Stimulated activated CD4-positive, alpha-beta T cell treated with anti-CD3 and anti-CD28 coated beads, Interleukin-1b, Interleukin-23, amount 100 ng/mL, for 48 hours (primary cell): ENCODE measurements around the gene ALX4.

Source experiments
- DNase-seq: peaks from one replicate; pipeline ENCODE4 v3.0.0-alpha.2; 2020

The ALX4 gene

GRCh38 chr11:44300844-44301563, 8.9 kb downstream of the ALX4 start:
- DNase-seq, result no peak

- no peak for DNase-seq
Observed at GRCh38 chr11:44298862-44299261, 11.1 kb downstream of the ALX4 start.

- DNase-seq, result no peak
Observed at GRCh38 chr11:44290208-44290607, 19.7 kb downstream of the ALX4 start.

DNA sequence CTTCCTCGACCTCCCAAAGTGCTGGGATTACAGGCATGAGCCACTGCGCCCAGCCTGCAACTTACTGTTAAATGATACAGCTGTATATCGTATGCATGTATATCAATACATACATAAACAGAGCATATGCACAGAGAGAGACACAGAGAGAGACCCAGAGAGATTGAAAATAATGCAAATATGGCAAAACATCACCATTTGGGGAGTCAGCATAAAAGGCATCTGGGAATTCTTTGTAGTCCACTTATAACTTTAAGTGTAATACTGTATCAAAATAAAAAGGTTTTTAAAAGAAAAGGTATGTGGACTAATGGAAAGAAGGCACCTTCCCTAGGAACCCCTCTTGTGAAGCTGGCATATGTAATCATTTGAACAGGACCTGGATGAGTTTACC, 21.8 kb downstream of the ALX4 start:
- no peak for DNase-seq

DNA sequence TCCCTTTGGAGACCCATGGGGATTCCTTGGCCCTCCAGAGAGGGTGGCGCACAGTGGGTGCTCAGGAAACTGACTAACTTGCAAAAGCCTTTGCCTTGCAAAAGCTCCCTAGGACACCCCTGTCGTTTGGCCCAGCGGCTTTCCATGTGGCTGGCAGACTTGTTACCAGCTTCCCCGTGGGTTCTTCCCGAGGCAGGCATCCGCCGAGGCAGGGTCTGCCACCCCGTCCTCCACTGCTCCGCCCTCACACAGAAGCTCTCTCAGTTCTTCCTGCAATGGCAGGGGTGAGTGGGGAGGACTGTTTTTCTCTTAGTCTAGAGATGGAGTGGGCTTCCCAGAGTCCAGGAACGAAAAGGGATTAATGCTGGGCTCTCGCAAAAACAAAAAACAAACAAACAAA, 23.0 kb downstream of the ALX4 start:
- no peak for DNase-seq

GRCh38 chr11:44286268-44286880, 23.6 kb downstream of the ALX4 start:
- peak; percentile 65 for DNase-seq

GRCh38 chr11:44285756-44286155, 24.2 kb downstream of the ALX4 start:
- DNase-seq, result no peak

DNA sequence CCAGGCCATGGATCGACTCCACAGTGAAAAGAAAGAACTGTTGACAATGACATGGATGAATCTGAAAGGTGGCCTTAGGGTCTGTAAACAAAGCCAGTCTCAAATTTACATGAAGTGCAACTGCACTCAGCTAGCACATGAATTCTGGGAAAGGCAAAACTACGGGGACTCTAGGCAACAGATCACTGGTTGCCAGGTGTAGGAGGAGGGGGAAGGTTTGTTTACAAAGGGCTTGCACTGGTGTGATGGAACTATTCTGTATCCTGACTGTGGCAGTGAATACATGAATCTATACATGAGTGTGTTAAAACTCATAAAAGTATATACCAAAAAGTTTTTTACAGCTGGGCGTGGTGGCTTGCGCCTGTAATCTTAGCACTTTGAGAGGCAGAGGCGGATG, 27.3 kb downstream of the ALX4 start:
- no peak for DNase-seq

DNA sequence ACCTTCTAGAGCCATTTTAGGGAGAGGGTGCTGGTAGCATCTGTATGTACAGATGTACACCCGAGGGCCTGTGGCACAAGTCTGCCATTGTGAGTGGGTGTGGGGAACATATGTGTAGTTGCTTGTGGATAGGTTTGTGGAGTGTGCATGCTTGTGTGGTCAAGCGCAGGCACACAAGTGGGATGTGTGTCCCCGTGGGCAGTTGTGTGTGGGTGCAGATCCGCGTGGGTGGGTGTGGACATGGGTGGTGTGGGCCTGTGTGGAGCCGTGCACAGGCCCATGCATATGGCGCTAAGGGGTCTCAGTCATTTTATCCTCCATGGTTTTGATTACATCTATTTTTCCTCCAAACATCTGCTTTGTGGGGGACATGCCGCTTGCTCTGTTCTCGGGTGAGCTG, 28.8 kb downstream of the ALX4 start:
- DNase-seq, result no peak

DNA sequence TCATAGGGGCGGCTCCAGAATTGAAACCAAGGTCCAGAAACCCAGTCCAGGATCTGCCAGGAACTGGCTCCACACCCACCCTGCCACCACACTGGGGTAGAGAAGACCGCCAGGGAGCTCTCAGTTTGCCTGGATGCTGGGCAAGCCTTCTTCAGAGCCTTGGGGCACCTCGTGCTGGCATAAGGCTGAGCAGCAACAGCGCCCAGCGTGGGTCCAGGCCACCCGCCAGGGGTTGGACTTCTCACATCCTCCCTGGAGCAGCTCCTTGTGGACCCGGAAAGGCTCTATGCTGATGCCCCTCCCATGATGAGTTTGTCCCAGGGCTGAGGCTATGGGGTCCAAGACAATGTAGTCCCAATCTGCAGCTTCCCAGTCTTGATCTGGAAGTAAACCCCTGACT, 29.7 kb downstream of the ALX4 start:
- DNase-seq, result no peak

DNA sequence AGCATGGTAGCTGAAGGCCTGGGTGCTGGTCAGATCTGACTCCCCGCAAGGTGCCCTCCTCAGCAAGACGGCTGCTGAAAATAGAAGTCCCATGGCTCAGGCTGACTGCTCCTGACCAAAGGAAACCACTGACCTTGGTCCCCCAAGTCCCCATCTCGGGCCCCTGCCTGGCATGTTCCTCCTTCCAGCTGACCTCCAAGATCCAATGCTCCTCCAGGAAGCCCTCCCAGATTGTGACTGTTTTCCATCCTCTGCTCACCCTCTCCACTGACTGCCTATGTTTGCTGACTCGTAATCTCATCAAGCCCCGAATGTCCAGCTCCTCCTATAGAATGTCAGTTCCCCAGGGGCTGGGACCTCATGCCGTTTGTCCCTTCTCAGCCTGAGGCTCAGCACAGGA, 30.5 kb downstream of the ALX4 start:
- DNase-seq, result no peak

DNA sequence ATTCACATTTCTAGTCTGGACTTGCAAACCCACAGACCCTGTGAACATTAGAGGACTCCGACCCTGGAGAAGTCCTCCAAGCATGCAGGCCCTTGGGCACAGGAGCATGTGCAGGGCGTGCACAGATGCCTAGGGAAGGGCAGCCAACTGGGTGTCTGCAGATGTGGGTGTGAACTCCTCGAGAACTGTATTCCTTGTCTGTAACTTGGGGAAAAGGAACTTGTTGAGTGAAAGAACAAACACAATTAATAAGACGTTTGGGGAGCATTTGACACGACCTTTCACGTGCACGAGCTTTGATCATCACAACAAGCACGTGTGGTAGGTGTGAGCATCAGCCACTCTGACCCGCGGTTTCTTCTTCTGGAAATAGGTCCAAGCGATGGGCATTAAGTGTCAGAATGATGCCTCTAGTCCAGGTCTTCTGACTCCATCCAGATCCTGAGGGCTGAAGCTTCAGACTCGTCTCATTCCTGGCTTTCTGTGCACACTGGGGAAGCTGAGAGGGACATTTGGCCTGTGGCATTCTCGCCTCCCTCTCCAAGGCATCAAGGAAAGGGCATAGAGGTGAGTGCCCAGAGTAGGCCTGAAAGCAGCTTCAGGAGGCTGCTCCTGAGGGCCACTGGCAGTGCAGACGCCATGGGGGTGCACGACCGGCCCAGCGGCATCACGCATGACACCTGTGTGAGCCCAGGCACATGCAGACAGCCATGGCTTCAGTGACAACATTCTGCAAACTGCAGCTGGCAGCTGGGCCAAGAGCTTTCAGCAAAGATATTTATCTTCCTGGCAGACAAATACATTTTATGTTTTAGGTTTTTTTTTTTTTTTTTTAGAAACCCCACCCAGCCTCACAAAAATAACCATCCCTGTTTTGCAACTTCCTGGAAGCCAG, 32.5 kb downstream of the ALX4 start:
- DNase-seq, result no peak

DNA sequence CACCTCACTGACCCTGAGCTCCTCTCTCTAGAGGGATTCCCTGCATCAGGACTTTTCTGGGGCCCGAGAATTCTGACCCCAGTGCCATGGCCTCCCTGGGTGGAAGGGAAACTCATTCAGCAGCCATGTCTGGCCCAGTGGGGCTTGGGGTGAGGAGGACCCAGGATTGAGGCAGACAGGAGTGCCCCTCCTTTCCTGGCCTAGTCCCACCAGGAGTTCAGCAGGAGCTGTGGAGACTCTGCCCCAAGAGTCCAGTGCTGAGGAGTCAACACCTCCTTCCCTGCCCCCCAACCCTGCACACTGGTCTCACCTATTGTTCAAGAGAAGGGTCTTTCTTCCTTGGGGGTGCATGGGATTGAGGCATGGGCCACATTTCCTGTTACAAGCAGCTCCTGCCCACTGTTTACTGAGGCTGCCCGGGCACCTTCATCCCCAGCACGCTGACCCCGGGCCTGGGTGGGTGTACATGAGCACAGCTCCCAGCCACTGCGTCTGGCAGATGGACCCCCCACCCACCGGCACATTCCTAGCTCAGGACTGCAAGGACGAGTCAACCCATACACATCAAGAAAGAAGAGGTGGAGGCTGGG, 33.9 kb downstream of the ALX4 start:
- no peak for DNase-seq

- no peak for DNase-seq
Observed at GRCh38 chr11:44275241-44275640, 34.7 kb downstream of the ALX4 start.

DNA sequence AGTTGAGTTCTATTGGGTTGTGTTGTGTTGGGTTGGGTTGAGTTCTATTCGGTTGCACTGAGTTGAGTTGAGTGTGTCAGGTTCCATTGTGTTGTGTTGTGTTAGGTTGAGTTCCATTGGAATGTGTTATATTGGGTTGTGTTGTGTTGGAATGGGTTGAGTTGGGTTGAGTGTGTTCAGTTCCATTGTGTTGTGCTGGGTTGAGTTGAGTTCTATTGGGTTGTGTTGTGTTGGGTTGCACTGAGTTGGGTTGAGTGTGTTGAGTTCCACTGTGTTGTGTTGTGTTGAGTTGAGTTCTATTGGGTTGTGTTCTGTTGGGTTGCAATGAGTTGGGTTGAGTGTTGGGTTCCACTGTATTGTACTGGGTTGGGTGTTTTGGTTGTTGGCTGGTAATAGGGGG, 35.5 kb downstream of the ALX4 start:
- no peak for DNase-seq

DNA sequence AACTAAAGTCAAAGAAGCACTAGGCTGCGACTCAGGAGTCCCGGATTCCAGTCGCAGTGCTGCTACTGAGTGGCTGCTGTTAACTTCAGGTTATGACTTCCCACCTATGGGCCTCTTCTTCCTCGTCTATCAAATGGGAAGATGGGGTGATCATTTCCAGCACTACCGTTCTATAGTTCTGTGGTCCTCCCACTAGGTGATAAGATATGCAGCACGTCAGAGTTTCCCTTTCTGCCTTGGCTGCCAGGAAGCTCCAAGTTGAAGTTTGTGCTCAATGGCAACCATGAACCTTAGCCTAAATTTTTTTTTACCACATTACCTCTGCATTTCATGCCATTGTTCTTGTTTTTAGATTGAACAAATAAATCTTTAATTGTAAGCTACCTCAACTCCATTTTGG, 38.7 kb downstream of the ALX4 start:
- DNase-seq, result no peak

DNA sequence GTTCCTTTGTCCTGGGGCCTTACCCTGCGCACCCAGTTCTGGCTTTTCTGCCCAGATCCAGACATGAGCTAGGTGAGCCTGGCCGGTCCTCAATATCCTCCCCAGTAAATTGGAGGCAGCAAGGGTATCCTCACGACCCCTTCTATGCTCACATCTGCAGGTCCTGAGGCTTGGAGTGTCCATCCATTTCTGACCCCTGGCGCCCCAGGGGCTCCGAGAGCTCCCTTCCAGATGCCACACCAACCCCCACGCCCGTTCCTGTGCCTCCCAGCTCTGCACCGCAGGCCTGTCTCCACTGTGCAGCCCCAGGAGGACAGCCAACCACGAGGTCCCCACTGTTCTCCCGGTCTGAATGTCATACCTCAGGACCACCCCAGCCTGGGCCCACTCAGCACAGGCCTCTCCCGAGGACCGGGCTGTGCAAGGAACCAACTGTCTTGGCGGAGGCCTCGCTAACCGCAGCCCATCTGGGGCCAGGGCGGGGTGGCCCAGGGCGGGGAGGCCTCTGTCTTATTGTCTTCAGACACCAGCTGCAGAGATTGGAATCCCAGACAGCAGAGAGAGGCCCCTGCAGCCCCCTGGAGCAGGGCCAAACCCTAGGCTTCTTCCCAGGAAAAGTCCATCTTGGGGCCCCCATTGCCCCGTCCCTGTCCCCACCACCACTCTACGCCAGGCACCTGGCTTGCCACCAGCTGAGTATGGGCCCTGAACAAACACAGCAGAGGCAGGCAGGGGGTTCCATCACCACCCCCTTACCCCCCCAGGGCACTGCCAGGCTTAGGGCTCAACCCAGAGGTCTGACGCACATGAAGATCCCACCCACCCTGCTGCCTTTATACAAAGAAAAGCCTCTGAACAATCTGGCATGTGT, 39.3 kb downstream of the ALX4 start:
- DNase-seq, result no peak

DNA sequence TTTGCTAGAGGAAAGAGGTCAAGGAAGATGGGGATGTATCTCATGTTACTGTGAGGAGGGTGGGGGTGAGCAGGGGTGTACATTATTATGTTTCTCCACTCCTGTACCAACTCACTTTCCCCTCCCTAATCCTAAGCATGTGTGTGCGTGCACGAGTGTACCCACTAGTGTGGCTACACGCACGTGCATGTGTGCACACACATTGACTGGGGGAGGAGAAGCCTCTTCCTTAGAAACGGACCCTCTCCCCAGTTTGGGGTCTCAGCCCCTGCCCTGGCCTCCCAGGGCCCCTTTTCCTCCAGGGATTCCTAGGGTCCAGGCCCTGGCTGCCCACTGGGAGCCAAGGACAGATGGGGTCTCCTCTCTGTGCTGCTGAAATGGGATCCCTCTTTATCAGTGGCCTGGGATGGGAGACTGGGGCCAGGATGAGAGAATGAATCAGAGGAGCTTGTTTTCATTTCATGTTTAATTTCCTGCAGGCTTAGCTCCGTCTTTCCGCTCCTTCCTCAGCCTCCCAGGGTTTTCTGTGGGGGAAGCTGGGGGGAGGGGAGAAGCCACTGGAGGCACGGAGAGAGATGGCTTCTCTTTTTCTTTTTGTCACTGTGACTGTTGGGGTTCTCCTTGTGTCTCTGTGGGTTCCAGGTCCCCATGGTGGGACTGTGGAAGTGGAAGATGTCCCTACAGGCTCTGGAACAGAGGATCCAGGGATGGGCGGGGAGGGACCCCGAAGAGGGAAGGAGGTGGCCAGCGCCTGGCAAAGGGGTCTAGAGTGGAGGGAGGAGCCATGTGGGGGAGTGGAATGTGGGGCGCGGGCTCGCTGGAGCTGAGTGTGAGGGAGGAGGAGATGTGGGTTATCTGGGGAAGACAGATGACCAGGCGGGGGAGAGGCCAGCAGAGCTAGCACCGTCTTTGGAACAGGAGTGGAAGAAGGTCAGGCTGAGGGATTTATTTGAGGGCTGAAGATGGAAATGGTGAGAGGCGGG, 40.3 kb downstream of the ALX4 start:
- no peak for DNase-seq

- DNase-seq, result no peak
Observed at GRCh38 chr11:44268614-44269080, 41.3 kb downstream of the ALX4 start.

DNA sequence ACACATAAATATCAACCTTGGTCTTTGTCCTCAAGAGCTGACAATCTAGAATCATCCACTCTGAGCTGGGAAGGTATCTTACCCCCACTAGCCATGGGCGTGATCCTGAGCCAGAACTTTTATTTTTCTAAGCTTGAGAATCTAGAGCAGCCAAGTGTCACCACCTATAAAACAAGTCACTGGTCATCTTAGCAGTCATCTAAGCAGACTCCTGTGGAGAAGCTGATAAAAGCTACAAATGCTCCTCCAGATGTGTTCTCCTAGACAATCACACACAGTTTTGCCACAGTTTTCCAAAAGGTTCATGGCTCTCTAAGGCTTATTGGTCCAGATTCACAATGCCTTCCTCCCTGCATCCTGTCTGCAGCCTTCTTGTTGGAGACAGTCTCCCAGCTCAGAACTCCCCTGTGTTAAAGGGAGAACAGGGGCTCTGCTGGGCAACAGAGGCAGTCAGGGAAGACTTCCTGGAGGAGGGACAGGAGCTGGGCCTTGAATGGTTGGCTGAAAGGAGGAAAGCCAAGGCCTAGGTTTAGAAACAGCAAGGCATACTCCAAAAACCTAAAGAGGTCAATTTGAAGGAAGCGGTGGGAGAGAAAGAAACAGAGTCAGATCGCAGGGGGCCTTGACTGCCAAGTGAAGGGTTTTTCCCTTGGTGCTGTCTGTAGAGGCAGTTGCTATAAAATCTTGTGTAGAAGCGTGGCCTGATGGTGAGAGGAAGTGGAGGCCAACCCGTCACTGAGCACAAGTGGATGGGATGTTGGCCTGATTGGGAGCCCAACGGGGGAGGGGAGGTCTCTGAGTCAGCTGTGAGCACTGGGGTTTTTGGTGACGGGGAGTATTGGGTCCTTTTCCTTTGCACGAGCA, 42.0 kb downstream of the ALX4 start:
- no peak for DNase-seq
